ENCODE measurements around the gene KIFC3.

The KIFC3 gene

GRCh38 chr16:57801098-57801808 is 1.0 kb downstream of the KIFC3 start:
- Histone ChIP-seq H3K36me3 (ENCODE audit: control insufficient read depth, low read length) (no peaks in the 10 kb centered on the region), H4K20me1 (ENCODE audit: control insufficient read depth, insufficient read depth, low read depth, low read length) (no peaks in the 10 kb centered on the region), H3F3A (ENCODE audit: control insufficient read depth, insufficient read depth) (no peaks in the 10 kb centered on the region), H3K9me3 (ENCODE audit: control insufficient read depth, insufficient read depth, low read length) (no peaks in the 10 kb centered on the region), H3K9me2 (replicated peaks; ENCODE audit: control insufficient read depth, low read length) (no peaks in the 10 kb centered on the region), H3K4me1 (ENCODE audit: control insufficient read depth, low read length) (peaks cover 6% of the 10 kb centered on the region; the same call in 1 of the 2 replicates), H3K4me3 (ENCODE audit: low read length) (no peak overlapping the region), H3K79me2 (ENCODE audit: control insufficient read depth, low read length) (no peaks in the 10 kb centered on the region), H3K27me3 (ENCODE audit: control insufficient read depth, low read length) (peaks cover 54% of the 10 kb centered on the region), H3K27ac (ENCODE audit: low read depth, low read length) (no peak overlapping the region), H3K4me2 (ENCODE audit: low read length) (no peak overlapping the region)
- TF ChIP-seq CTCF (IDR thresholded peaks at IDR 0.05; ENCODE audit: low read depth, low read length, poor library complexity, severe bottlenecking) (no peak), EZH2phosphoT487 (IDR thresholded peaks at IDR 0.05; ENCODE audit: borderline replicate concordance, low read length) (no peak)

- no peaks in the 10 kb centered on the region for H3K36me3 ChIP-seq (ENCODE audit: control insufficient read depth, low read length)
- no peaks in the 10 kb centered on the region for H3K9me2 ChIP-seq (replicated peaks; ENCODE audit: control insufficient read depth, low read length)
- no peaks in the 10 kb centered on the region for H3F3A ChIP-seq (ENCODE audit: control insufficient read depth, insufficient read depth)
- no peak overlapping the region for H3K27ac ChIP-seq (ENCODE audit: low read depth, low read length)
- H3K79me2 ChIP-seq (ENCODE audit: control insufficient read depth, low read length), result no peaks in the 10 kb centered on the region
- peaks cover 49% of the 10 kb centered on the region for H3K27me3 ChIP-seq (ENCODE audit: control insufficient read depth, low read length)
- H3K4me1 ChIP-seq (ENCODE audit: control insufficient read depth, low read length), result peaks cover 6% of the 10 kb centered on the region; the same call in 1 of the 2 replicates
- TF ChIP-seq CTCF (IDR thresholded peaks at IDR 0.05; ENCODE audit: low read depth, low read length, poor library complexity, severe bottlenecking) (no peak), EZH2phosphoT487 (IDR thresholded peaks at IDR 0.05; ENCODE audit: borderline replicate concordance, low read length) (no peak)
- H4K20me1 ChIP-seq (ENCODE audit: control insufficient read depth, insufficient read depth, low read depth, low read length), result no peaks in the 10 kb centered on the region
- no peak overlapping the region for H3K4me2 ChIP-seq (ENCODE audit: low read length)
- H3K9me3 ChIP-seq (ENCODE audit: control insufficient read depth, insufficient read depth, low read length), result no peaks in the 10 kb centered on the region
- no peak overlapping the region for H3K4me3 ChIP-seq (ENCODE audit: low read length)
Observed at GRCh38 chr16:57800200-57801097, 1.8 kb downstream of the KIFC3 start.

- H3K4me2 ChIP-seq (ENCODE audit: low read length), result no peak overlapping the region
- H3K79me2 ChIP-seq (ENCODE audit: control insufficient read depth, low read length), result no peaks in the 10 kb centered on the region
- no peaks in the 10 kb centered on the region for H3F3A ChIP-seq (ENCODE audit: control insufficient read depth, insufficient read depth)
- H3K4me3 ChIP-seq (ENCODE audit: low read length), result no peak overlapping the region
- H3K27me3 ChIP-seq (ENCODE audit: control insufficient read depth, low read length), result peaks cover 49% of the 10 kb centered on the region
- no peaks in the 10 kb centered on the region for H3K9me3 ChIP-seq (ENCODE audit: control insufficient read depth, insufficient read depth, low read length)
- H3K9me2 ChIP-seq (replicated peaks; ENCODE audit: control insufficient read depth, low read length), result no peaks in the 10 kb centered on the region
- peaks cover 6% of the 10 kb centered on the region; the same call in 1 of the 2 replicates for H3K4me1 ChIP-seq (ENCODE audit: control insufficient read depth, low read length)
- H3K36me3 ChIP-seq (ENCODE audit: control insufficient read depth, low read length), result no peaks in the 10 kb centered on the region
- H4K20me1 ChIP-seq (ENCODE audit: control insufficient read depth, insufficient read depth, low read depth, low read length), result no peaks in the 10 kb centered on the region
- H3K27ac ChIP-seq (ENCODE audit: low read depth, low read length), result no peak overlapping the region
- TF ChIP-seq CTCF (IDR thresholded peaks at IDR 0.05; ENCODE audit: low read depth, low read length, poor library complexity, severe bottlenecking), result no peak
- no peak for TF ChIP-seq EZH2phosphoT487 (IDR thresholded peaks at IDR 0.05; ENCODE audit: borderline replicate concordance, low read length)
Observed at GRCh38 chr16:57799600-57800199, 2.6 kb downstream of the KIFC3 start.

Data from DOHH2 (cell line).